ENCODE results near the gene CDC20.
A peak's percentile ranks its signal among the peaks of the same experiment; 100 is the strongest.
"Not testable (repeated sequence)": the region's sequence is repeated elsewhere in the genome, so short reads cannot be mapped to it uniquely, and the experiment has no call there.

Gene CDC20

DNA sequence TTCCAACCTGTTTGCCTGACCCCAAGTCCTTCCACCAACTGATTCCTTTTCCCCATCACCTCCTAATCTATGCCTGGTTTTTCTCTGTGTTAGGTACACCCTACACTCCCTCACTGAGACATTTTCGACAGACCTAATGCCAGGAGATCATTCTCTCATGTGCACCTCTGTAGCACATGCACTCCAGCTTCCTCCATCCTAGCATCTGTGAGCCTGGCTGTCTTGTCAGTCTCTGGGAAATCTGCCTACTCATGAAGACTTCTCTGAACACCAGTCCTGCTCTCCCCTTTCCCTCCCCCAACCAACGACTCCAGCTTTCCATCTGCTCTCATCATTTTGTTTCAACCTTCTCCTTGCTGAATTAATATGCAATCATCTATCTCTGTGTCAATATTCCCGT is 29.8 kb downstream of the CDC20 start:
- peak overlapping the region; percentile 97 for H3K4me3 ChIP-seq (replicated peaks; ENCODE audit: low read depth, low read length)
- DNase-seq (ENCODE audit: low read depth), result no peak
- TF ChIP-seq, protein P1, sequence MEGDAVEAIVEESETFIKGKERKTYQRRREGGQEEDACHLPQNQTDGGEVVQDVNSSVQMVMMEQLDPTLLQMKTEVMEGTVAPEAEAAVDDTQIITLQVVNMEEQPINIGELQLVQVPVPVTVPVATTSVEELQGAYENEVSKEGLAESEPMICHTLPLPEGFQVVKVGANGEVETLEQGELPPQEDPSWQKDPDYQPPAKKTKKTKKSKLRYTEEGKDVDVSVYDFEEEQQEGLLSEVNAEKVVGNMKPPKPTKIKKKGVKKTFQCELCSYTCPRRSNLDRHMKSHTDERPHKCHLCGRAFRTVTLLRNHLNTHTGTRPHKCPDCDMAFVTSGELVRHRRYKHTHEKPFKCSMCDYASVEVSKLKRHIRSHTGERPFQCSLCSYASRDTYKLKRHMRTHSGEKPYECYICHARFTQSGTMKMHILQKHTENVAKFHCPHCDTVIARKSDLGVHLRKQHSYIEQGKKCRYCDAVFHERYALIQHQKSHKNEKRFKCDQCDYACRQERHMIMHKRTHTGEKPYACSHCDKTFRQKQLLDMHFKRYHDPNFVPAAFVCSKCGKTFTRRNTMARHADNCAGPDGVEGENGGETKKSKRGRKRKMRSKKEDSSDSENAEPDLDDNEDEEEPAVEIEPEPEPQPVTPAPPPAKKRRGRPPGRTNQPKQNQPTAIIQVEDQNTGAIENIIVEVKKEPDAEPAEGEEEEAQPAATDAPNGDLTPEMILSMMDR (IDR thresholded peaks at IDR 0.05; ENCODE audit: low read length, missing control alignments), result no peak

- peak; percentile 95 for DNase-seq (ENCODE audit: low read depth)
- H3K4me3 ChIP-seq (replicated peaks; ENCODE audit: low read depth, low read length), result peak within 1 kb of the TSS; percentile 97
- TF ChIP-seq, protein P1 (IDR thresholded peaks at IDR 0.05; ENCODE audit: low read length, missing control alignments), result no peak
Observed at GRCh38 chr1:43389326-43390313, 30.8 kb downstream of the CDC20 start, which contains the start of the genes MED8 and SZT2. MED8 (minus strand) TSS chr1:43389800; CDS start chr1:43389764, 36 bp downstream. SZT2 (plus strand) TSS chr1:43389899; CDS start chr1:43389969, 70 bp downstream.

GRCh38 chr1:43392702-43393101 is 33.9 kb downstream of the CDC20 start:
- DNase-seq (ENCODE audit: low read depth), result no peak
- TF ChIP-seq, protein P1 (IDR thresholded peaks at IDR 0.05; ENCODE audit: low read length, missing control alignments), result no peak
- no peak overlapping the region for H3K4me3 ChIP-seq (replicated peaks; ENCODE audit: low read depth, low read length)

DNA sequence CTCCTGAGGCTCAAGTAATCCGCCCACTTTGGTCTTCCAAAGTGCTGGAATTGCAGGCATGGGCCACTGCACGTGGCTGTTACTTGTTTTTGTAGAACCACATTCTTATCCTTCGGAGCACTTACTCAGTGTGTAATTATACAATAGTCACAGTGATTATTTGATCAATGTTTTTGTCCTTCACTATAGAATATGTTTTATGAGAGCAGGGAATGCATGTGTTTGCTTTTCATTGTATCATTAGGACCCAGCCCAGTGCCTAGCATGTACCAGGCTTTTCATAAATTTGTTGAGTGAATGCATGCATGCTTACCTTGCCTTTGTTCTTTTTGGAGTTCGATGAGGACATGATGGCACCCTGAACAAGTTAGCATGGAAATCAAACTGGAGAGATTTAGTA is 36.7 kb downstream of the CDC20 start:
- H3K4me3 ChIP-seq (replicated peaks; ENCODE audit: low read depth, low read length), result no peak overlapping the region
- DNase-seq (ENCODE audit: low read depth), result no peak
- TF ChIP-seq, protein P1 (IDR thresholded peaks at IDR 0.05; ENCODE audit: low read length, missing control alignments), result no peak

DNA sequence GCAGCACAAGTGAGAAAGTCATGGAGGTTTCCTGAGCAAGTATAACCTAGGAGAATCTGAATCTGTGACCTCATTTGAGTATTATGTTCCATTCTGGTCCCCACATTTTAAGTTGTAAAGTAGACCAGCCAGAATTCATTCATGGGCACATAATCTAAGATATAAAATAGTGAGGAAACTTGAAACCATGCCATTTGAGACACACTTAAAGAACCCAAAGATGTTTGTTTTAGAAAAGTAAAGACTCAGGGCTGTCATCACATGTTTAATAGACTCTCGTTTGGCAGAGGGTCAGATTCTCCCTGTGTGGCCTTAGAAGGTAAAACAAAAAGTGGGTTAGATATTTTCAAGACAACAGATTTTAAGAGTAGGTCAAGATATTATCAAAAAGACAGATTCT is 37.3 kb downstream of the CDC20 start:
- DNase-seq (ENCODE audit: low read depth), result no peak
- H3K4me3 ChIP-seq (replicated peaks; ENCODE audit: low read depth, low read length), result no peak overlapping the region
- TF ChIP-seq, protein P1 (IDR thresholded peaks at IDR 0.05; ENCODE audit: low read length, missing control alignments), result no peak

DNA sequence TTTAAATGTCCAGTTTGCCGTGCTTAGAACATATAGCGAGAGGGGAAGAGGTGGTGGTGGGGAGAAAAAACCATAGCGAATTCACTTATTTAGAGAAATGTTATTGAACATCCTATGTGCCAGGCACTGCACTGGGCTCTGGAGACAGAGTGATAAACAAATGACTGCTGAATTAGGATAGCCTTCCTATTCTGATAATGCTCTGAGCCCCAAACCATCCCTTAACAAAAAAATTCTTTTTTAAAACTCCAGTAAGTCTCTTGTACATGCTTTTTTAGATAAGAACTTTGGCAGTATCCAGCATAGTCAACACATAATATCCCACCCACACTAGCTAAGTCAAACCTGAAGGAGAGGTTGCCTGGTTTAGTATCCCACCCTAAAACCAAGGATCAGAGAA is 39.4 kb downstream of the CDC20 start:
- no peak overlapping the region for H3K4me3 ChIP-seq (replicated peaks; ENCODE audit: low read depth, low read length)
- no peak for DNase-seq (ENCODE audit: low read depth)
- TF ChIP-seq, protein P1 (IDR thresholded peaks at IDR 0.05; ENCODE audit: low read length, missing control alignments), result no peak

- H3K4me3 ChIP-seq (replicated peaks; ENCODE audit: low read depth, low read length); DNase-seq (ENCODE audit: low read depth): not testable (repeated sequence)
Observed at GRCh38 chr1:43400441-43400840, 41.7 kb downstream of the CDC20 start.
